Hepatic stellate cell (primary cell): ENCODE data around the gene THADA.
A peak's percentile ranks its signal among the peaks of the same experiment; 100 is the strongest.
"Not testable (repeated sequence)": the region's sequence is repeated elsewhere in the genome, so short reads cannot be mapped to it uniquely, and the experiment has no call there.

Source experiments
- DNase-seq: peaks from one replicate; pipeline ENCODE4 v3.0.0; 2011; ENCODE audit warnings: low spot score

THADA gene

DNA sequence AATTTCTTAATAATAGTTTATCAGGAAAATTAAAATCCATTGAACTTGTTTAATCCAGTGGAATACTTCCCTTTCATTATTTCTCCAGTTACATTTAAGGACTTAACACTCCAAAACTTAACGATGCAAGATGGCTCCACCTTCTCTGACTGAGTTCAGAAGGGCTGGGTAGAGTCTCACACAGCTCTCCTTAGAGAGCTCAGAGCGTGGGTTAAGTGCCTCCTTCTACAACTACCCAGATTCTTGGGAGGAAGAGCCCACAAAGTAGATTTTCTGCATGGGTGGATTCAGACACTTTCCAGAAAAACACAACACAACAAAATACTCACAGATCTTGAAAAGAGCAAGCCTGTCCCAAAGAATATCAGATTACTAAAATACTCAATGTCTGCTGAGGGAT, 130.6 kb downstream of the THADA start:
- no peak for DNase-seq

DNA sequence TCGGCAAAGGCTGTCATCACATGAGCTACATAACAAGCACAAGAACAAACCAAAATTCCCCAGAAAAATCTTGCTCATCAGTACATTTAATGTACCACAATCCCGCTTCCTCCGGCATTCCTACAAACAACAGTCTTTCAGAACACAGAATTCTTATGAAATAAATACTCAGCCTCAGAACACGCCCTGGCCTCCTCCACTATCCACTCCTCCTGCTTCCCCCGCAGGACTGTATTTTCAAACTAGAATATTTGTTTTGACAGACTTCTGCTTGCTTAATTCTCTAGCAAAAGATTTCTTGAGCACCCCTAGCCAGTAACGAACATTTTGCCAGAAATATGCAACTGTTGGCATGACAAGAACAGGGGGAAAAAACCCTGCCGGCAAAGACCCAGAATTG, 131.2 kb downstream of the THADA start:
- peak; percentile 29 for DNase-seq

DNA sequence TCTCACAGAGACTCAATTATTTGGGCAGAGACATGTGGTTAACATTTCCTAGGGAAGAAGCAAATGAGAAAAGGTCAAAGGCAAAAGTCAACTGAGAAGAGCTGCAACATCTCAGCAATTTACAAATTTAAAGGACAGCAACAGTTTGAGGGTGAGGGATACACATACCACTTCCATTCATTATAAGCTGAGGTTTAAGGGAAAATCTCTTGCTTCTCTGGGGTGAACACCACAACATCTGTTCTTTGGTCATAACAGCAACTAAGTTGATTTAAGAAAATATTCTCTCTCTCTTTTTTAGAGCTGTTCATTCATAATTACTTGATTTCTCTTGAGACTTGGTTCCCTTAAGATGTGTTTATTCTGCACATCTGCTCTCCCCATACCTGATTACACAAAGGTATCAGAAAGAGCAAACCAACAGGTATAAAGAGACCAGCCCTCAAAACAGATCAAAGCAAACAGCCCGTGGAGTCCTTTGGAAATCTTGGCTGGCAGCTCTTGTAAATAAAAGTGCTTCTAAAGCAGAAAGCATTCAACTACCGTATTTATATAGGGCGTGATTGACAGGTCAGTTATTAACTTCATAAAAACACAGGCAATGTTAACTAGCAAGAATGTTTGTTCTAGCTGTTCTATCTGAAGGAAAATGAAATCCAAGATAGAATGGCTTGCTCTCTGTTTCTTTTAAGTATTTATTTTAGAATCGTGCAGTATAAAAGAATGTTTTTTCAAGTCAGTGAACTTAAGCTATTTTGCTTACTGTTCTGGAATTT, 132.8 kb downstream of the THADA start:
- no peak for DNase-seq

DNA sequence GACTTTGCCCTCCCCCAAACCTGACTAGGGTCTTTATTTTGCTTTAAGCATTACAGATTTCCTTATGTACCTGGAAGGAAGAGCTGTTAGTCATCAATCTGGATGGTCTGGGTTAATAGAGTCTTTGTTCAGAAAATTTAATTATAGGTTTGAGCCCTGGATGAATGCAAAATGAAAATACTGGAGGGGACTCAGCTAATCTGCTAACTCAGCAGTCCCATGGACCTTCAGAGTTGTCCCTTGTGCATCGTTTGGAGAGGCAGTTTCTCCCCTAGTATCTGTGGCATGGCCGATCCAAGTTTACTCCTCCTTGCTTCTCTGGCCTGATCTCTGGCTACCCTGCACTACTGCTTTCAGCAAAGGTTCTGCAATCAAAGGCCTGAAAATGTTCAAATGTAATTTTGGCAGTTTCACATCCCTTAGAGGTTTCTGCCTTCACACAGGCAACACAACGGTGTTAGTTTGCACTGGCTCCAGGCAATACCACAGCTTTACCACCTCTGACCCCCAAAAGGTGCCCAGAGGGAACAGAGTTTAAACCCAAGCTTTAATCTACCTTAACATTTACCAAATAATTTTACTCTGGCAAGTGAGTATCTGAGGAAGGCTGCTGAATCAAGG, 134.3 kb downstream of the THADA start:
- no peak for DNase-seq

DNA sequence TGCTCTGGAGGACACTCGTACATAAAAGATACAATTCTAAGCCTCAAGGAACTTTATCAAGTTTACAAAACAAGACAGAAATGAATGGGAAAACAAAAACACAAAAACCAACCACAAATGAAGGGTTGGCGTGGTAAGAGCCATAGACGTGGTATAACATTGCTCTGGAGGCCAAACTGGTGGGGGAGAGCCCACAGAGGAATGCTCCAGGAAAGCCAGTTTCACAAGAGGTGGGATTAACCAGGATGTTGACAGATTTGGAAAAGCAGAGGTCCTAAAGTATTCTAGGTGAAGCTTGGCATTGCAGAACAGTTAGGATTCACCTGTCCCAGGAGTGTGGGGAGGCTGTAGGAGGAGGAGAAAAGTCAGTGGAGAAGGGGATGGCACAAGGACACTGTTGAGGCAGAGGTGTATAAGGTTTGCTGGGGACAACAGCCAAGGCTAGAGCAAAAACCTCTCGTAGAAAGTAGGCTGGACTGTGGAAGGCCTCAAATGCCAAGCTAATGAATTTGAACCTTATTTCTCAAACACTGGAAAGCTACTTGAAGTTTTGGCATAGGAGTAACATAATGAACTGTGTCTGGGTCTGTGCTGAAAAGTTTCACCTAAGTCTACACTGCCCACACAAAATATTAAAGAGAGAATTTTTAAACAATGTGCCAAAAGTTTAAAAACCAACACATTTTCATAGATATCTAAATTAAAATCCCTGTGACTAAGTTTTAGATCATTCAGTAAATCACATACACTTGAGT, 135.1 kb downstream of the THADA start:
- no peak for DNase-seq

DNA sequence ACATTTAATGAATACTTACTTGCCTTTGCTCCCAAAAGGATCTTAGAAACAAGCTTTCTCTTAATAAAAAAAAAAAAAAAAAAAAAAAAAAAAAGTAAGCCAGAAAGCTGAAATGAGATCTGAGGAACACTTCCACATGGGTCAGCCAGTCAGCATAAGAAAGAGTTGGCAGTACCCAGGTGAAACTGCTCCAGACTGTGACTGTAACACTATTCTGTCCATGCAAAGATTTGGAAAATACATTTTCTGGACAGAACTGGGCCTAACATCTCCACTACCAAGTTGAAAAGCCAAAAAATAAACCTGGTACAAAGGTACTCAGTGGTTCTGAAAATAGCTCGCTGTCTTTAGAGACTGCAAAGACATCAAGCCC, 135.7 kb downstream of the THADA start:
- DNase-seq, result no peak

DNA sequence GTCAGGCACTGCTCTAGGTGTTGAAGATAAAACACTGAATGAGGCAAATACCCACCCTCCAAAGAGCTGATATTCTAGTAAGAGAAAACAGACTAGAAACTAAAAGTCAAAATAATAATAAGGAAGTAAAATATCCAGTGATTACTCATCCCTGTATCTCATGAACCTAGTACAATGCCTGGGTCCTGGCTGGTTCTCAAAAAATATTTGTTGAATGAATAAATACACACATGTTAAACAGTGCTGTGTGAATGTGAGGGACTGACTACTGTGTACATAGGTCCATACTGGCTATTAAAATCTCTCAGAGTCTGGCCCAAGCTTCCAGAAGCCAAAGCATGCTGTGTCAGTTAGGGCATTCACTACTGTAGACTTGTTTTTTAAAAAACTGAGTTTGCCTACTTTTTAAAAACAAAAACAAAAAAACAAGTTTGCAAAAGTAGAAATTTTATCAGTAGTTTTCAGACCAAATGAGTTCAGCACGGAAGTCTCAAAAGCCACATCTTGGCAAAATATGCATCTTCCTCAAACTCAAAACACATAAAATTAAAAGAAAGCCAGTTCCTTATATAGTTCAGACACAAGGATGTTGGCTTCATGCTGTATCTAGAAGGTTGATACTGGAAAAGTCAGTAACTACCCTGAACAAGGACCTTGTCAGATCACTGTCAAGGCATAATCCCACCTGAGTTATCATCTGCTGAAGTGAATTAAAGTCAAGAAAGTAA, 136.2 kb downstream of the THADA start:
- no peak for DNase-seq

DNA sequence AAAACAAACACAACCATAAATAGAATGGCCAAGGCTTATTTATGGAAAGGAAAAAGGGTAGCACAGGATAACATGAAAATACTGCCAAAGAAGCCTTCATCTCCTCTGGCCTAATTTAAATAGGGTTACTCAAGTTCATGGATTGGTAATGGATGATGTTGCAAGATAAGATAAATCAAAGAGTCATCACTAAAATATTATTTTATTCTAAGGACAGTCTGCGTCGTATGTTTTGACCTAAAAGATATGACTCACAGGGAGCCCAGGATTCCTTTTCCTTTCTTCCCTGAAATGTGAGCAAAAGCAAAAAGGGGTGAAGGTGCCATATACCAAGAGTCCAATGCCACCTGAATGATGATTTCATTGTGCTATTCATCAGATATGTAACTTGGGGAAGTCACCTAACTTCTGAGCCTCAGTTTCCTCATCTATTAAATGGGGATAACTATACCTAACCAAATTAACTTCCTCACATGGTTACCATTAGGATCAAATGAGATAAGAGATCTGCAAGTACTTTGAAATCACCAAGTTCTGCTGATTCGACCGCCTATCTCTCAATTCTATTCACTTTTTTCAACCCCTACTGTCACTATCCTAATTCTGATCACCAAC, 137.7 kb downstream of the THADA start:
- DNase-seq, result no peak

DNA sequence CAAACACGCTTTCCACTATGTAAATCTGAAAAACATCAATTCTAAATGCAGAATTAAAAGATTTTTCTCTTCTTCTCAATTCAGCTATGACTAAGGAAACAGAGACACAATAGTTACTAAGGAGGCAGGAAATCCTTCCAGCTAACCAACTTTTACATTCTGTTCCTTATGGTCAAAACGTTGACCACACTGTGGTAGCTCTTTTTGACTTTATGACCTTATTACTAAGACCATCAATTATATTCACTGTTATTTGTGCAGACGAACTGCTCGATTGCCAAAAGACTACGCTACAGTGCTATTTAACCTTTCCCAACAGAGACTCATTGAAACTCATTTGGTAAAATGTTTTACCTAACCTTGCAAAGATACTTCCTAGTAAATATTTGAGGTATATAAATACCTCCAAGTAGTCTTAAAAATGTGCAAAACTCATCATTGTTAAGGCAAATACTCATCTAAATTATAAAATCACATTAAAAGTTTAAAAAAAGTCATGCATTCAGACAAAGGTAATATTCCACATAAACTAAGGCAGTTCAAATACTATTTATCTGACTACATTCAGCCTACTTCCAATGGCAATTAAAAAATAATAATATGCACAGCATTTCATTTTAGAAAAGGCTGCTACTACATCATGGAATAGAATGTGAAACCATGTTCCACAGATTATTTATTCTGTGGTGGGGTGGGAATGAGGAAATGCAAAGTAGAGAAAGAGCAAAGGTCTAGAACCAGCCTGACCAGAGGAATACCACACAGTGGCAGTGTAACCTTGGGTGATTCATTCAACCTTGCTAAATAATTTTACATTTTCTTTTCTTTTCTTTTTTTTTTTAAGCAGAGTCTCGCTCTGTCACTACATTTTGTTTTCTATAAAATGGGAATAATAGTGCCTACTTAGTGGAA, 139.9 kb downstream of the THADA start:
- no peak for DNase-seq

DNA sequence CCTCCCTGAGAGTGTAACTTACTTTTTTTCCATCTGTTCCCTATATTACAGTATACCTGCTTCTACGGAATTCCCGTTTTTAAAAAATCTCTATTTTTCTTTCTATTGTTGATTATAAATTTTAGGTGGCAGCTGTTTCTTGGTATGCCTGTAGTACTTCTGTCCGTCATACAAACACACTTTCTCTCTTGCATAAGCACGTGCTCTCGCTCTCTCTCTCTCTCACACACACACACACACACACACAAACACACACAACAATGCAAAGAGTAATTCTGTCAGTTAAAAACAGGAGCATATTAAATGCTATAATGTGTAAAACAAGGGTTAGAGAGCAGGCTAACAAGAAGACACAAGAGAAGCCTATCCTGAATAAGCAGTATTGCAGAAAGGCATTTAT, 140.5 kb downstream of the THADA start:
- DNase-seq, result no peak

DNA sequence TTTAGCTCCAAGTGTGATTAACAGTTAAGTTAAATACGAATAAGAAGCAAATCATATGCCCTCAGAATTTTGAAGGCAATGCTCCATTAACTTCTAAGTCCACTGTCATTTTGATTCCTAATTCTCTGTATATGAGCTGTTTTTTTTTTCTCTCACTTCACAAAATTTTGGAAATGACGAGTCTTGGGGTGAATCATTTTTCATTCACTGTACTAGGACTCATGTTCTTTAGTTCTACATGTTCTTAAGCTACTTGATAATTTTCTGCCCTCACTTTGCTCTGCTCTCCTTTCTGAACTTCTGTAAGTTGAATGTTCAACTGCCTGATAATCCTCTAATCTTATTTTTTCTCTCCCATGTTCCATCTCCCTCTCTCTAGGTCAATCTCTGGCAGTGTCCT, 141.0 kb downstream of the THADA start:
- DNase-seq, result no peak

DNA sequence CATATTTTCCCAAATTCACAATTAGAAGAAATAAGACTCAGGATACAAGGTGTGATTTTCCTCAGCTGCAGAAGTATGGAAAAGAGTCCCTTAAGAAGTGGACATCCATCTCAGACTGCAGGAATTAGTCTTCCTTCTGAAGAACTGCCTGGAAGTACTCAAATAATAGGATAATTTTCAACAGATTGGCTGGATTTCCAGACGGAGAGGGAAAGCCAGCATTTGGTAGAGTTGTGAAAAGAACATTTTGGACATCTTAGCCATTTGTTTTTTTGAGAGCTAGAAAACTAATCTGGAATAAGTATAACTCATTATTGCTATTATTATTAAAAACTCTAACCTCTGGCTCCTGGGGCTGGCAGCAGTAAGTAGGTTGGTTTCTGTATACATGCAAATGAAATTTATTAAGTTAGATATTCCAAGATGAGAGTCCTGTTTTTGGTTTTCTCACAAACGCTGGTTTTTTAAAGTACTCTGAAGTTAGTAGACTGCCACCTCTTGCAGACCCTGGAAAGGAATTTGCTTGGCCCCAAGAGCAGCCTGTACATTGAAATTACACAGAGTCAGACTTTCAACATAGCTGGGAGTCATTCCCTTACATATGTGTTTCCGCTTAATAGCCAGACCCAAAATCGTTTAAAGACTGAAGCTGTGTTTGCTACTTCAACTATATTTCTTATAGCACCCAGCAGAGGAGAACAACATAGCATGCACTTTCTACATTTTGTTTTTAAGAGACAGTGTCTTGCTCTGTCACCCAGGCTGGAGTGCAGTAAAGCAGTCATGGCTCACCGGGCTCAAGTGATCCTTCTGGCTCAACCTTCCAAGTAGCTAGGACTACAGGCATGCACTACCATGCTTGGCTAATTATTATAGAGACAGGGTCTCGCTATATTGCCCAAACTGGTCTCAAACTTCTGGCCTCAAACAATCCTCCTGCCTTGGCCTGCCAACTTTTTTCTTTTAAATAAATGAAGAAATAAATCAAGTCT, 142.4 kb downstream of the THADA start:
- no peak for DNase-seq

DNA sequence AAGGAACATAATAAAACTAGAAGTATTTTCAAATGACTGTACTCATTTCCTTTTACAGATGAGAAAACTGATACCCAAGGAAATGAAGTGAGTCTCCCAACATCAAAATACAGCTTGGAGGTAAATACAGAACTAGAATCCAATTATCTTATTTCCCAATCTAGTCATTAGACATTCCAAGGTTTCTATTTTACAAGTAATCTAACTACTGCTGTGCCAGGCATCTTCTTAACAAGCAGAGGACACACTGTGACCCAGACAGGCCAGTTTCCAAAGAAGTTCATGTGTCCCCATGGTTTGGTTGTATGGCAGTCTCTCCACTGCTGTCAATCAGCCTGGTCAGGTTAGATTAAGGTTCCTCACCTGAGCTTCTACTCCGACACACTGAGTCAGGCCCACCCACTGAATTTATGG, 143.5 kb downstream of the THADA start:
- DNase-seq, result no peak

DNA sequence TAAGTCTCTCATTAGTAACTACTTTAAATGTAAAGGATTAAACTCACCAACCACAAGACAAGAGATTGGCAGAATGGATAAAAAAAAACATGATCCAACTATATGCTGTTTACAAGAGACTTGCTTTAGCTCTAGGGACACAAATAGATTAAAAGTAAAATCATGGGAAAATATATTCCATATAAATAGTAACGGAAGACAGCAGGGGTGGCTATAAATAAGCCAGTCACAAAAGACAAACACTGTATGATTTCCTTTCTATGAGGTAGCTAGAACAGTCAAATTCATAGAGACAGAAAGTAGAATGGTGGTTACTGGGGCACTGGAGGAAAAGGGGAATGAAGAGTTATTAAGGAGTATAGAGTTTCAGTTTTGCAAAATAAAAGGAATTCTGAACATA, 145.2 kb downstream of the THADA start:
- no peak for DNase-seq

DNA sequence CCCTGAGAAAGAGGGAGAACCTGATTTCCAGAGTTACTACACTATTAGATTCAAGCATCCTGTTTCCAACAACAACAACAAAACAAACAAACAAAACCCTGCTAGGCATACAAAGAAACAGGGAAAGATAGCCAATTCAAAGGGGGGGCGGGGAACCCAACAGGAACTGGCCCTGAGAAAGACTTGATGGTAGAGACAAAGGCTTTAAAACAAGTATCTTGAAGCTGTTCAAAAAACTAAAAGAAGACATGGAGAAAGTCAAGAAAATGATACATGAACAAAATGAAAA, 147.1 kb downstream of the THADA start:
- DNase-seq, result no peak

DNA sequence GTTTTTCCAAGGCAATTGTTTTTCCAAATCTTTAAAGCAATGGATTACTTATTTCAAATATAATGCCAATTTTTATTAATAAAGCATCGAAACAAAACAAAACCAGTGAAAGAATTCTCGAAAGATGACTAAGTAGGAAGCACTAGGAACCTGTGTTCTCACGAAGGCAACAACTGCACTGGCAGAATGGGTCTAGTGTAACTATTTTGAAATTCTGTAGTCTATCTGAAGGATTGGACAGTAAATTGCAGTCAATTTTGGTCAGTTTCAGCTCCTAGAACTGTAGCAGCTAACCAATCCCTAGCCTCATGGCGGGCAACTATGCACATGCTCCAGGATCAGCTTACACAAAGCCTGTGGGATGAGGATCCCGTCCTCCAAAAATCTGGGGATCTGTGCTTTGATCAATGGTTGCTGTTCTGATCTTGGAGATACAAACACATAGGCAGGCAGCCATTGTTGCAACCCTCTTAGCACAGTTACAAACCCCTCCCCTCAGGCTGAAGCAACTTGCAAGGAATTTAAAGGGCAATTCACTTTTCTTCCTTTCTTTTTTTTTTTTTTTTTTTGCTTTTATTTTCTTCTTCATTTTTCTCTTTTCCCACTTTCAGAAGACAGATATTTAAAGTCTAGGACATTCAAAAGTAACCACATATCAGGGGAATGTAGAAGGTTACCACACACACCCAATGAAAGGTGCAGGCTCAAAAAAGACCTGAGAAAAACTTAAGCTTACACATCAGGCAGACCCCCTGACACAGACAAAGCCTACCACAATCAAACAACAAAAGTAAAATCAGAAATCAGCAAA, 147.6 kb downstream of the THADA start:
- no peak for DNase-seq

DNA sequence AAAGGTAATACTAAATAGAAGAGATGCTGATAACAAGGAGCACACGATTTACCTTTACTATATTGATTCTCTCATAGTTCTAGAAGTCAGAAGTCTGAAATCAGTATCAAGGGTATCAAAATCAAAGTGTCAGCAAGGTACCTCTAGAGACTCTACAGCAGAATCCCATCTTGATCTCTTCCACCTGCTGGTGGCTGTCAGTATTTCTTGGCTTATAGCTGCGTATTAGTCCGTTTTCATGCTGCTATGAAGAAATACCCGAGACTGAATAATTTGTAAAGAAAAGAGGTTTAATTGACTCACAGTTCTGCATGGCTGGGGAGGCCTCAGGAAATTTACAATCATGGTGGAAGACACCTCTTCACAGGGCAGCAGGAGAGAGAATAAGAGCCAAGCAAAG, 149.1 kb downstream of the THADA start:
- DNase-seq, result not testable (repeated sequence)

DNA sequence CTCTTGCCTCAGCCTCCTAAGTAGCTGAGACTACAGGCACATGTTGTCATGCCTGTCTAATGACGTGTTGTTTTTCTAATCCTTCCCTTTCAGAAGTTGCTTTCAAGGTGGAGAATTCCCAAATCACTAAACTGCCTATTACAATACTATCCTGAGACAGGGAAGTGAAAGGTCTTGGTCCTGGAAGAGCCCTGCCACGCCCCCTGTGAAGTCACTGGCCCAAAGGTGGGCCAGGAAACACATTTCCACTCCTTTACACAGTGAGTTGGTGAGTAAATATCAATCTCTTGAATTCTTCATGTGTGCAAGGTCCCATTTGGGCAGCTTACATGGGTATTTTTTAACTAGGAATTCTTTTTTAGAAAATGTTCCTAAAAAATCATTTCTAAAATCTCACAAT, 150.1 kb downstream of the THADA start:
- DNase-seq, result no peak

DNA sequence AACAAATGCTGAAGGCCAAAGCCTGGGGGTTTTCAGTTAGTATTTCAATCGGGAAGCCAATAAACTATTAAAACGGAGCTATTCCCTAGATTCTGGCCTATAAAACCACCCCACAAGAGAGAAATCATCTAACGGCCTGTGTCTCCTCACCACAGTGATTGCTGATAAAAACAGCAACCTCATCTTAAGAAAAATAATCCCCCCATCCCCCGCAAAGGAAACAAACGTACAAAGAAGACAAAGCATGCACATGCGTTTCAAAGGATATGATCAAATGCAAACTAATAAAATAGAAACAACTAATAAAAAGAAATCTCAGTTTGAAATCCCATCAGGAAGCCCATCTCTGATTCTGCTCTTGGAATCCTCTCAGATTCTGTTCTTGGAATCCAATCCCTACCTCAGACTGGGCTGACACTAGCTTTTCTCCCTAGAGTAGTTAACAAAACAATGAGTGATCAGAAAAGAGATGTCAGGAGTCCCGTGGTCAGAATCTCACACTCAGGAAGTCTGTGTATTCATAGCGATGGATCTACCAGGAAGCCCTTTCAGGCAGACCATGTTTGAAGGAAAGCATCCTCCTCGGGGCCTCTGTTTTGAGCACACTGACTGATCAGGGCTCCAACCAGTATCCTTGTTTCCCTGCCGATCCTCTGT, 150.7 kb downstream of the THADA start:
- DNase-seq, result no peak
